G401 (cell line): ENCODE results near the gene KRTCAP3. TPM values are rescaled to one million over a fixed set of nuclear protein-coding genes. Genes with fewer than 3 reads are reported as not detected.
"Not testable (repeated sequence)": the region's sequence is repeated elsewhere in the genome, so short reads cannot be mapped to it uniquely, and the experiment has no call there.

ENCODE experiments used
- DNase-seq: peaks from one replicate; pipeline ENCODE4 v3.0.0-alpha.2; 2015; ENCODE audit warnings: low spot score
- in situ Hi-C: cut with HindIII; loops from 2 replicates; pipeline ENCODE4 v1.10.0; 2016; ENCODE audit warnings: low sequenced_read_pairs, mixed read lengths
- total RNA-seq: library from RNA; depleted of rRNA; stranded (reverse); fragments of >200 nt; shearing (Covaris generic); gene quantifications from 2 replicates; pipeline ENCODE4 v1.2.3, GENCODE V29; 2014; rRNA removed

The KRTCAP3 gene
- not detected in 2 replicates for total RNA-seq

GRCh38 chr2:27441958-27442919 is at the start of gene KRTCAP3:
Gene KRTCAP3, plus strand, starts transcription at chr2:27442381. Its CDS starts 32 bp downstream, at chr2:27442413.
- in situ Hi-C loops = no loop called here
- DNase-seq = peak; percentile 8

GRCh38 chr2:27393225-27393624 is 49.0 kb upstream of the KRTCAP3 start:
- DNase-seq = no peak

DNA sequence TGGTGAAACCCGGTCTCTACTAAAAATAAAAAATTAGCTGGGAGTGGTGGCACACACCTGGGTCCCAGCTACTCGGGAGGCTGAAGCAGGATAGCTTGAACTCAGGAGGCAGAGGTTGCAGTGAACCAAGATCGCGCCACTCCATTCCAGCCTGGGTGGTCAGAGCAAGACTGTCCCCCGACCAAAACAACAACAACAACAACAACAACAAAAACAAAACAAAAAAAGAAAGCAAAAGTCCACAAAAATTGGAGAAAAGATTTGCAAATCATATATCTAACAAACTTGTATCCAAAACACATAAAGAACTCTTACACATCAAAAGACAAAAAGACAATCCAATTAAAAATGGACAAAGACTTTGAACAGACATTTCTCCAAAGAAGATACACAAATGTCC is 43.2 kb upstream of the KRTCAP3 start:
- no peak for DNase-seq
- in situ Hi-C loops = no loop called here

More at GRCh38 chr2:27393225-27393624, 49.0 kb upstream of the KRTCAP3 start:
- in situ Hi-C loops = no loop called here

DNA sequence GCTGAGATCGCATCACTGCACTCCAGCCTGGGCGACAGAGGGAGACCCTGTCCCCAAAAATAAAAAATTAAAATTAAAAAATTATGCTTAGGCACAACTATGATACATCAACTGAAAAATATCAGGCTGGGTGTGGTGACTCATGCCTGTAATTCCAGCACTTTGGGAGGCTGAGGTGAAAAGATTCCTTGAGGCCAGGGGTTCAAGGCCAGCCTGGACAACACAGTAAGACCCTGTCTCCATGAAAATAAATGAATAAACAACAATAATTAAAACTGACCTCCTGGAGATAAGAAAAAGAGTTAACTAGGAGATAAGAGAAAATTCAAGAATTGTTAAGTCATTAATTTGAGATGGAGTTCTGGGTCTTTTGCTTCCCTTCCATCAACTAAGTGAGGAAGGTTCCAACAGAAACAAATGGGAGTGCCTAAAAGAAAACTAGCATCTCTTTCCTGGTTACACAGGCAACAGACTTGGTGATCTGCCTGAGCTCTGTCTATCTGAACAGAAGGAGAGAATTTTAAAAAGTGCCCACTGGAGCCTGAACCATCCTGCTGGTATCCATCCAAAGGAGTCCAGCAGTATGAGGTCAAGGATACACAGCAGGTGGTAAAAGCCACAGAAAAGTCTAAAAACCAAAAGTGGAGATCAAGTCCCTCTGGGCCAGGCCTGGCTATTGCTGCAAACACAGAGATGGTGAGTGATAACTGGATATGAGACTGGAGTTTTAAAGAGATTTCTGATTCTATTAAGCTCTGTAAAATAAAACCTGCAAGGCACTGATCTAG is 41.6 kb upstream of the KRTCAP3 start:
- in situ Hi-C loops = no loop called here
- no peak for DNase-seq

- DNase-seq = peak; percentile 43
- in situ Hi-C loops = no loop called here
Measured at GRCh38 chr2:27407798-27408491, 34.2 kb upstream of the KRTCAP3 start.

- in situ Hi-C loops = no loop called here
Measured at GRCh38 chr2:27408601-27409320, 33.4 kb upstream of the KRTCAP3 start.

DNA sequence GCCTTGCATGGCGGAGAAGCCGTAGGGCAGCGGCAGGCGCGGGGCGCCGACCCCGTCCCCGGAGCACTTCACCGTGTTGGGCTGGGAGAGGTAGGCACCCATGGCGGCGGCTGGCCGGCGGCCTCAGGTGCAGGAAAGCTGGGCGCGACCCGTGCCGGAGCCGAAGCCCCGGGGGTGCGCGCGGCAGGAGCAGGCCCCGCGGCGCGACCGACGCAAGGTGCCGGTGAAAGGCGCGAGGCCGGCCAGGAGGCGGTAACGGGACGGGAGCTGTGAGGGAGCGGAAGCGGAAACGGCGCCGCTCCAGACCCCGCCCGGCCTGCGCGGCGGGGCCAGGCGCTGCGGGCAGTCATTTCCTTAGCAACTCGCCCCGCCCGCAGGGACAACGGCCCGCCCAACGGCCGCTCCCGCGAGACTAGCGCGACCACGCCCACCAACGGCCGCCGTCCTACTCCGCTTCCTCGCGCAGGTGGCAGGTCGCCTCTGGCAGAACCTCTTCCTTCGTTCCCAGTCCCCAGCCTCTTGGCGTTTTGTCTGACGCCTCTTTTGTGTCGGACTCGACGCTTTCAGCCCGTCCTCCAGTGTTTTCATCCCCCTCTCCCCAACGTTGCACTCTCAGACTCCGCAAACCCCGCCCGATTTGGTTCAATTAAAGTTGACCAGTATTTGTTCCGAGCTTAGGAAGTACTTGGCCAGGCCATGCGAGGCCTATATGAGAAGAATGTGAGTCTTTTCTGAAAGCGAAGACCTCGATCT is 32.7 kb upstream of the KRTCAP3 start, which contains the start of gene PPM1G:
Gene PPM1G (minus strand): TSS at position 271 of the 753 bp plus-strand sequence. CDS start 169 bp downstream, at position 102.
- in situ Hi-C loops = no loop called here
- peak; percentile 95 for DNase-seq

More at GRCh38 chr2:27408601-27409320, 33.4 kb upstream of the KRTCAP3 start:
- peak; percentile 5 for DNase-seq

DNA sequence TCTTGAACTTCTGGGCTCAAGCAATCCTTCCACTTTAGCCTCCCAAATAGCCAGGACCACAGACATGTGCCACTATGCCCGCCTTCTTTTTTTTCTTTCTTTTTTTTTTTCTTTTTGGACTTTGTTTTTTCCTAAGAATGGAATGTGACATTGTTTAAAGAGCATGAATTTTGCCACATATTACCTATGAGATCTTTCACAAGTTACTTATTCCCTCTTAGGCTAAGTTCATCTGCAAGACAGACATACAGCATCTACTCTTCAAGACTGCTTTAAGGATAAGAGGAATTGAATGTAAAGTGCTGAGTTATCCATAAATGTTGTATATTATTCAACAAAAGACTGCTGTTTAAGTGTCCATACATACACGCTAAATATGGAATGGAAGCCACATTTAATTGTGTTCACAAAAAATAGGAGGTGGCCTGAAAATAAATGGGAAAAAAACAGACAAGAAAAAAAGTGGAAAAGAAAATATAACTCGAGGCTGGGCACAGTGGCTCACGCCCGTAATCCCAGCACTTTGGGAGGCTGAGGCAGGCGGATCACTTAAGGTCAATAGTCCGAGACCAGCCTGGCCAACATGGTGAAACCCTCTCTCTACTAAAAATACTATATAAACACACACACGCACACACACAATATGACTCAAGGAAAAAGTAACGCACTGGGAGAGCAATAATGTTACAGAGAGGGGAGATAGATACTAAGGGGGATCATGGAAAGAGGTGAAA is 29.6 kb upstream of the KRTCAP3 start:
- DNase-seq = no peak
- in situ Hi-C loops = no loop called here

GRCh38 chr2:27416151-27416550 is 26.0 kb upstream of the KRTCAP3 start:
- in situ Hi-C loops = no loop called here
- DNase-seq = no peak

DNA sequence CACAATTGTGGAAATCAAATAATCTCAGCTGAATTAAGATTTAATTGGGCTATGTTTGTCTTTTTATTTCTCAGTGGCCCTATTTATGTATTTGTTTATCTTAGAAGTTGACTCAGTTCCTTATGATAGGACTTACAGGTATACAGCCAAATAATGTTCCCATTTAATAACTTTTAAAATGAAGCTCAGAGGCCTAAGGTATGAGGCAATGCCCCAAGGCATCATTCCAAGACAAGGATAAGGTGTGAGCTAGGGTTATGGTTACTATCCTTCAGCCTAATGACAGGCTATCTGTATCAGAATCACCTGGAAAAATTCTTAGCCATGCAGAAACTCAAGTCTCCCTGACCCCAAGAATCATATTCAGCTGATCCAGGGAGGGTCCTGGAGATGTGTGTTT is 21.2 kb upstream of the KRTCAP3 start:
- no peak for DNase-seq
- in situ Hi-C loops = no loop called here

- DNase-seq = no peak
- in situ Hi-C loops = no loop called here
Measured at GRCh38 chr2:27421660-27422250, 20.4 kb upstream of the KRTCAP3 start.

GRCh38 chr2:27422958-27423357 is 19.2 kb upstream of the KRTCAP3 start:
- in situ Hi-C loops = no loop called here

DNA sequence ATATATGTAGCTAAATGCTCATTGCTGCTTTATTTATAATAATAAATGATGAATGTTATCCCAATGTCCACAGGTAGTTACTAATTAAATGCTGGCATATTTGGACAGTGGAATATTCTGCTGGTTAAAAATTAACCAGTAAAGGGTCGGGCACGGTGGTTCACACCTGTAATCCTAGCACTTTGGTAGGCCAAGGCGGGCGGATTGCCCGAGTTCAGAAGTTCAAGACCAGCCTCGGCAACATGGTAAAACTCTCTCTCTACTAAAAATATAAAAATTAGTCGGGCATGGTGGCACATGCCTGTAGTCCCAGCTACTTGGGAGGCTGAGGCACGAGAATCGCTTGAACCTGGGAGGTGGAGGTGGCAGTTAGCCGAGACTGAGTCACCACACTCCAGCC is 17.1 kb upstream of the KRTCAP3 start:
- in situ Hi-C loops = not testable (repeated sequence)

More at GRCh38 chr2:27422958-27423357, 19.2 kb upstream of the KRTCAP3 start:
- no peak for DNase-seq

GRCh38 chr2:27427863-27428212 is 14.3 kb upstream of the KRTCAP3 start:
- DNase-seq = no peak
- in situ Hi-C loops = no loop called here

More for the DNA sequence above, 17.1 kb upstream of the KRTCAP3 start:
- DNase-seq = not testable (repeated sequence)

GRCh38 chr2:27428213-27428977 is 13.8 kb upstream of the KRTCAP3 start, which contains the start of gene NRBP1:
Gene NRBP1, plus strand, starts transcription at chr2:27428631. Its CDS starts 4,643 bp downstream, at chr2:27433274.
- peak; percentile 95 for DNase-seq
- in situ Hi-C loops = no loop called here

DNA sequence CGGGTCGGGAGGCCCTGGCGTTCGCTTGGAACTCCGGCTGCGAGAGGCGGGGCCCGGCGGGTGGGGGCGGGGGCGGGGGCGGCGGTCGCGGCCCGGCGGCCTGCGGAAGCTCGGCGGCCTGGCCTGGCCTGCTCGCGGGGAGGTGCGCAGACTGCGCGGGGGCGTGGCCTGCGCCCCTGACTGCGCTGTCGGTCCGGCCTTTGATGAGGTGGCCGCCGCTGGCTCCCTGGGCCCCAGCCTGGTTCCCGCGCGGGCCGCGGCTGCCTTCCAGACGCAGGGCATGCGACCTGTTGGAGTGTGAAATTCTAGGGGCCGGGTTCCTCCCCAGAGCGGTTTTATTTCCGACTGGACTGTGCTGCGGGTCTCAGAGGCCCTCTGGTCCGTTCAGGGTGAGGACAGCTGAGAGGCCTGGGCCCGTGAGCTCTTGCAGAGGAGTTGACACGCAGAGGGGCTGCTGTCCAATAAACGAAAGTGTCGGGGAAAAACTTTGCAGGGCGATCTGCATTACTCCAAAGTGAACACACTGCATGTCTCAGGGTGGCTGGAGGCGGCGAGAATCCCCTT is 13.1 kb upstream of the KRTCAP3 start:
- DNase-seq = peak; percentile 54
- in situ Hi-C loops = no loop called here
